Stimulated activated CD8-positive, alpha-beta memory T cell treated with anti-CD3 and anti-CD28 coated beads, Interleukin-7, amount 100 ng/mL, for 24 hours (primary cell): ENCODE measurements around the gene SPTBN1.

ENCODE experiments used
- DNase-seq: peaks from one replicate; pipeline ENCODE4 v3.0.0-alpha.2; 2020; ENCODE audit warnings: low read depth

SPTBN1 gene

GRCh38 chr2:54653572-54654204, 197.6 kb downstream of the SPTBN1 start:
- DNase-seq: no peak

GRCh38 chr2:54655046-54655809, 199.1 kb downstream of the SPTBN1 start:
- no peak for DNase-seq

GRCh38 chr2:54656863-54657262, 200.7 kb downstream of the SPTBN1 start:
- DNase-seq: no peak

DNA sequence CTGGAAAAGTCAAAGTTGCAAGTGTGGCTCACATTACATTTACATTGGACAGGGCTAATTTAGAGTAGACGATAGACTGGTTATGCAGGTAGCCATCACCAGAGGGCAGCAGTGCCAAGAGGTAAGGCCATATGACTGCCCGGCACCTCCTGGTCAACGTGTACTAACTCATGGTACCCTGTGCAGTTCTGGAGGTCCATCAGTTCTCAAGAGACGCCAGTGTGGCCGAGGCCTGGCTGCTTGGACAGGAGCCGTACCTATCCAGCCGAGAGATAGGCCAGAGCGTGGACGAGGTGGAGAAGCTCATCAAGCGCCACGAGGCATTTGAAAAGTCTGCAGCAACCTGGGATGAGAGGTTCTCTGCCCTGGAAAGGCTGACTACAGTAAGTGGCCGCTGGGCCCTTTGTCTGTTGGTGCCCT, 201.5 kb downstream of the SPTBN1 start:
- no peak for DNase-seq

- DNase-seq: no peak
Observed at GRCh38 chr2:54658564-54659071, 202.5 kb downstream of the SPTBN1 start.

GRCh38 chr2:54659527-54659926, 203.4 kb downstream of the SPTBN1 start:
- DNase-seq: no peak

GRCh38 chr2:54660752-54661151, 204.6 kb downstream of the SPTBN1 start:
- DNase-seq: no peak

GRCh38 chr2:54663424-54664030, 207.4 kb downstream of the SPTBN1 start:
- DNase-seq: no peak

GRCh38 chr2:54664238-54664786, 208.2 kb downstream of the SPTBN1 start:
- DNase-seq: no peak

DNA sequence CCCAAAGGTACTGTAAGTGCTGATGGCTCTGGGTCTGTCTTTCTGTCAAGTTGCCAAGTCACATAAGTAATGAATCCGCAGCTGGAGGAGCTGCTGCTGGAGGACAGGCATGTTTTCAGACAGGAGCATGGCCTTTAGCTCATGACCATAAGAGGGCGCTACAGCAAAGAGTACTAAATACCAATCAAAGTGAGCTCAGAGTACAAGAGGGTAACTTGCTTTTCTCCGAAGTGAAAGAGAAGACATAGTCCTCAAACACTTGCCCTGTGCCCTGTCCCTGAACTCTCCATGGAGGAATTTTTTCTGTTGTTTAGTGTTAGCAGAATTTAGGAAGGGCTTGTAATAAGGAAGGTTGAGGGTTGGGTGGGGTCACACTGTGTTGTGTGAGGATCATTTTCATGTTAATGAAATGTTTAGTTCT, 209.3 kb downstream of the SPTBN1 start:
- DNase-seq: no peak

GRCh38 chr2:54666131-54666633, 210.1 kb downstream of the SPTBN1 start:
- no peak for DNase-seq

GRCh38 chr2:54666634-54667265, 210.6 kb downstream of the SPTBN1 start:
- no peak for DNase-seq

- DNase-seq: no peak
Observed at GRCh38 chr2:54667266-54667639, 211.1 kb downstream of the SPTBN1 start.

DNA sequence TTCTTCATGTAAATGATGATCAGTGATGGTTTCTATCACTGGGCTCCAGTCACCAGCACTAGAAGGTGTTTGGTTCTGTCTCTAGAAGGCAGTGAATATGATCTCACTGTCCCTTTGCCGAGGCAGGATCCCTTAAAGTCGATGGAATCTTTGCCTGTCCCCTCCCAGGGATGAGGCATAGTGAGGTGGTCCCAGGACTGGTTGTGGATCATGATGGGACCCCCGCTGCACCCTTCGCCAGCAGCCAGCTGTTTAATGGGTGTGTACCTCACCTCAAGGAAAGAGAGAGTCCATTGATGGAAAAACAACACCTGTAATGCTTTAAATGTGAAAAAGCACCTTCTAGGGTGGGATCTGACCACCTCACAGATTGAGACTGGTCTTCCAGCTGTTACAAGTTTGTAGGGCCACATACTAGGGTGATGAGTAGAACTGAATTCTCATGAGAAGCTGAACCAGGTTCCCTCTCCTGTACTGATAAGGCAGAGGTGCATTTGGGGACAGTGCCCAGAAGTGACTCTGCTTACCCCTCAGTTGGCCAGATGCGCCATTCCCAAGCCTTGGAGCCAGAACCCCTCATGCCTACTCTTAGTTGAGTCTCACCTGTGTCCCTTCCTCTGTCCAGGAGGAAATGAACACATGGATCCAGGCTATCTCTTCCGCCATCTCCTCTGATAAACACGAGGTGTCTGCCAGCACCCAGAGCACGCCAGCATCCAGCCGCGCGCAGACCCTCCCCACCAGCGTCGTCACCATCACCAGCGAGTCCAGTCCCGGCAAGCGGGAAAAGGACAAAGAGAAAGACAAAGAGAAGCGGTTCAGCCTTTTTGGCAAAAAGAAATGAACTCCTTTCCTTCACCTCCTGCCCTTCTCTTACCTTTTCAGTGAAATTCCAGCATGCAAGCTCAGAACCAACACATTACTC, 211.9 kb downstream of the SPTBN1 start:
- no peak for DNase-seq

- DNase-seq: no peak
Observed at GRCh38 chr2:54668711-54669110, 212.6 kb downstream of the SPTBN1 start.

- DNase-seq: no peak
Observed at GRCh38 chr2:54669677-54670484, 213.8 kb downstream of the SPTBN1 start.

GRCh38 chr2:54670485-54671009, 214.4 kb downstream of the SPTBN1 start:
- no peak for DNase-seq

DNA sequence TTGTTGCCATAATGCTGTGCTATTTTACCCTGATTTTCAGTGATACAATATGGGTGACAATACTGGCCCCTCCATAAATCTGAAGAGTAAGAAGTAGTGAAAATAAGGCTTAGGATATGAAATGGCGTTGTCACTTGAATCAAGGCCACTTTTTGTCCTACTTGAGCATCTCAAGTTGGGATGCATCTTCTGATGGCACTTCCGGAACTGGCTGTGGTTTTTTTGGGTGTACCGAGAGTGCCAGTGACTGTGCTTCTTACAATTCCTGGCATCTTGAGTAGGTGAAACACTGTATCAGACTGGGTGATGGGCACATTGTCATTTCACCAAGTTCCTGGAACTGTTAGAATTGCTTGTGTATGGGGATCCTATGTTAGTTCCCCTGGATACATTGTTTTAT, 214.9 kb downstream of the SPTBN1 start:
- DNase-seq: no peak

DNA sequence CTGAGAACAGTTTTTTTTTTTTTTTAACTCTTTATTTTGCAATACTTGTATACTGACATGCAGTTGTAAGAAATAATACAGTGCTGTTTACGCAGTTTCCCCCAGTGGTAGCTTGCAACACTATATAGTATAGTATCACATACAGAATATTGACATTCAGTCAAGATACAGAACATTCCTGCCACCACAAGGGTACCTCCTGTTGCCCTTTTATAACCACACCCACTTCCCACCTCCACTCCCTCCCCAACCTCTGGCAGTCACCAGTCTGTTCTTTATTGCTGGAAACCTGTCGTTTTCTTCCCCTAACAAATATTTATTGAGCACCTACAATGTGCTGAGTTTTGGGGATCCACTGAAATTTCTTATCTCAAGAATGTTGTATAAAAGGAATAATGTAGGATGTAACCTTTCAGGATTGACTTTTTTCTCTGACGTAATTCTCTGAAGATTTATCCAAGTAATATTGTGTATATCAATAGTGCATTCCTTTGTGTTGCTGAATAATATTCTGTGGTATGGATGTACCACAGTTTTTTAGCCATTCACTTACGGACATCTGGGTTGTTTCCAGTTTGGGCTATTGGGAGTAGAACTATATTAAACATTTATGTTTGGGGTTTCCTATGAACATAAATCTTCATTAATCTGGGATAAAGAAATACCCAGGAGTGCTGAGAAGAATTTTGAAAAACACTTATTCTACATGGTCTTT, 215.9 kb downstream of the SPTBN1 start:
- DNase-seq: no peak
